ENCODE data around the gene MYT1. TPM values are rescaled to one million over a fixed set of nuclear protein-coding genes. Genes with fewer than 3 reads are reported as not detected.
A peak's percentile ranks its signal among the peaks of the same experiment; 100 is the strongest.

MYT1 gene
- total and polyA plus RNA-seq, 2 experiments from 2014 or later = 0.03 to 0.06 TPM

GRCh38 chr20:64139199-64140060 lies 24.8 kb upstream of the MYT1 start:
- no peak overlapping the region for H3K4me3 ChIP-seq
- no peaks in the 10 kb centered on the region for H3K27me3 ChIP-seq
- no peak overlapping the region for H3K4me2 ChIP-seq
- TF ChIP-seq EZH2 (IDR thresholded peaks at IDR 0.05; ENCODE audit: borderline replicate concordance) = no peak
- no peak for TF ChIP-seq CTCF (IDR thresholded peaks at IDR 0.05; ENCODE audit: poor library complexity)
- TF ChIP-seq EZH2phosphoT487 (IDR thresholded peaks at IDR 0.05; ENCODE audit: low read depth, severe bottlenecking, unreplicated experiment) = no peak
- H3K79me2 ChIP-seq = no peaks in the 10 kb centered on the region
- DNase-seq (ENCODE audit: low spot score) = no peak
- H4K20me1 ChIP-seq (ENCODE audit: insufficient read depth, poor library complexity, severe bottlenecking) = no peaks in the 10 kb centered on the region
- no peak overlapping the region for H2AFZ ChIP-seq
- WGBS (ENCODE audit: low lambda C conversion rate, missing lambda C conversion rate) = 77% methylated on average over 19 of the region's 21 CpGs
- no peaks in the 10 kb centered on the region for H3K9me2 ChIP-seq (replicated peaks; ENCODE audit: insufficient read depth)
- no peaks in the 10 kb centered on the region for H3K4me1 ChIP-seq (ENCODE audit: insufficient read depth)
- peak overlapping the region; percentile 1 for H3K27ac ChIP-seq
- no peaks in the 10 kb centered on the region for H3K9me3 ChIP-seq (ENCODE audit: low read depth)
- H3K36me3 ChIP-seq (replicated peaks; ENCODE audit: insufficient read depth, low read depth) = no peaks in the 10 kb centered on the region

- H3K9me3 ChIP-seq (ENCODE audit: low read depth) = no peaks in the 10 kb centered on the region
- H2AFZ ChIP-seq = no peak overlapping the region
- TF ChIP-seq EZH2 (IDR thresholded peaks at IDR 0.05; ENCODE audit: borderline replicate concordance) (no peak), EZH2phosphoT487 (IDR thresholded peaks at IDR 0.05; ENCODE audit: low read depth, severe bottlenecking, unreplicated experiment) (no peak), CTCF (IDR thresholded peaks at IDR 0.05; ENCODE audit: poor library complexity) (no peak)
- WGBS (ENCODE audit: low lambda C conversion rate, missing lambda C conversion rate) = 70% methylated on average over 13 of the region's 13 CpGs
- no peaks in the 10 kb centered on the region for H3K79me2 ChIP-seq
- H3K27ac ChIP-seq = peak overlapping the region; percentile 1
- H4K20me1 ChIP-seq (ENCODE audit: insufficient read depth, poor library complexity, severe bottlenecking) = no peaks in the 10 kb centered on the region
- H3K4me1 ChIP-seq (ENCODE audit: insufficient read depth) = no peaks in the 10 kb centered on the region
- no peak overlapping the region for H3K4me2 ChIP-seq
- H3K36me3 ChIP-seq (replicated peaks; ENCODE audit: insufficient read depth, low read depth) = no peaks in the 10 kb centered on the region
- no peaks in the 10 kb centered on the region for H3K27me3 ChIP-seq
- H3K9me2 ChIP-seq (replicated peaks; ENCODE audit: insufficient read depth) = no peaks in the 10 kb centered on the region
- no peak overlapping the region for H3K4me3 ChIP-seq
- DNase-seq (ENCODE audit: low spot score) = peak; percentile 37
Measured at GRCh38 chr20:64140061-64140931, 24.0 kb upstream of the MYT1 start.

- H2AFZ ChIP-seq = no peak overlapping the region
- H3K27ac ChIP-seq = no peak overlapping the region
- no peak overlapping the region for H3K4me3 ChIP-seq
- no peaks in the 10 kb centered on the region for H3K27me3 ChIP-seq
- WGBS (ENCODE audit: low lambda C conversion rate, missing lambda C conversion rate) = 80% methylated on average over 10 of the region's 10 CpGs
- H3K4me2 ChIP-seq = no peak overlapping the region
- DNase-seq (ENCODE audit: low spot score) = no peak
- no peaks in the 10 kb centered on the region for H3K9me3 ChIP-seq (ENCODE audit: low read depth)
- no peaks in the 10 kb centered on the region for H3K4me1 ChIP-seq (ENCODE audit: insufficient read depth)
- H3K36me3 ChIP-seq (replicated peaks; ENCODE audit: insufficient read depth, low read depth) = no peaks in the 10 kb centered on the region
- H3K9me2 ChIP-seq (replicated peaks; ENCODE audit: insufficient read depth) = no peaks in the 10 kb centered on the region
- no peak for TF ChIP-seq EZH2 (IDR thresholded peaks at IDR 0.05; ENCODE audit: borderline replicate concordance)
- no peak for TF ChIP-seq CTCF (IDR thresholded peaks at IDR 0.05; ENCODE audit: poor library complexity)
- no peak for TF ChIP-seq EZH2phosphoT487 (IDR thresholded peaks at IDR 0.05; ENCODE audit: low read depth, severe bottlenecking, unreplicated experiment)
- no peaks in the 10 kb centered on the region for H3K79me2 ChIP-seq
- no peaks in the 10 kb centered on the region for H4K20me1 ChIP-seq (ENCODE audit: insufficient read depth, poor library complexity, severe bottlenecking)
Measured at GRCh38 chr20:64140956-64141355, 23.3 kb upstream of the MYT1 start.

All from hepatocyte (in vitro differentiated cells).